HG03103 (cell line): ENCODE measurements around the gene ABLIM2.

Experiments used
- ATAC-seq: cut with Tn5 transposase; IDR thresholded peaks from one replicate; pipeline ENCODE4 v1.9.1; 2021; ENCODE audit warnings: low read depth; ENCODE audit not compliant: unreplicated experiment

ABLIM2 gene

DNA sequence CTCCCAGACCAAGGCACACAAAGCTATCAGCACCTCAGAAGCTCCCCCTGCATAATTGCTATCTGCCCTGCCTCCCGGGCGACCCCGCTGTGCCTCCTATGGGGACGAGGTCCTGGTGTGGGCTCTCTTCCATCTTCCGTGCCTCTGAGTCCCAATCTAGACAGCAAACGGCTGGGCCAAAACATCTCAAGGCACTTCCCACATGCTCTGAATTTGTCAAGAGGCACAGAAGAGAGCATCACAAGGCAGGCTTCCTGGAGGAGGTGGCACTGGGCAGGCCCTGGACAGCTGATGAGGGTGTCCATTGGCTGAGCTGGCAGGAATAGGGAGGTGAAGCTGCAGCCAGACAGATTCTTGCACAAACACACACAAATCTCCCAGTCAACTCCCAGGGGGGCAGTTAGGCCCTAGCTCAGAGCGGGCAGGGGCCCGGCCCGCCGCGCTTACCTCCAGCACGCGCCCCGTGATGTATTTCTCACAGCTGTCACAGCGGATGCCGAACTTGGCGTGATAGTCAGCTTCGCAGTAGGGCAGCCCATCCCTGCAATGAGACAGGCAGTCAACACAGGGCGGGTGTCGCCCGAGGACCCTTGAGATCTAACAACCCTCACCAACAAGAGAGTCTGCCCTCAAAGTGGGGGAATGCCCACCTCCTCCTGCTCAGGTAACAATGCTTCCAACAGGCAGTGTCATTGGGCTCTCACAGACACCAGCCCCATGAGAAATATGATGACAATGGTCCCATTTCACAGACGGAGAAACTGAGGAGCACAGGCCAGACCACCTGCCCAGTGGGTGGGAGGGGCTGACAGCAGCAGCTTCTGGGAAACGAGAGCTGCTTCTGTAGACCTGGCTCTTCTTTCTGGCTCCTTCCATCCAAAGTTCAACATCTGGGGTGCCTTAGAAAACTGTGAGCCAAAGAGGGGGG, 81.2 kb downstream of the ABLIM2 start:
- no peak for ATAC-seq

DNA sequence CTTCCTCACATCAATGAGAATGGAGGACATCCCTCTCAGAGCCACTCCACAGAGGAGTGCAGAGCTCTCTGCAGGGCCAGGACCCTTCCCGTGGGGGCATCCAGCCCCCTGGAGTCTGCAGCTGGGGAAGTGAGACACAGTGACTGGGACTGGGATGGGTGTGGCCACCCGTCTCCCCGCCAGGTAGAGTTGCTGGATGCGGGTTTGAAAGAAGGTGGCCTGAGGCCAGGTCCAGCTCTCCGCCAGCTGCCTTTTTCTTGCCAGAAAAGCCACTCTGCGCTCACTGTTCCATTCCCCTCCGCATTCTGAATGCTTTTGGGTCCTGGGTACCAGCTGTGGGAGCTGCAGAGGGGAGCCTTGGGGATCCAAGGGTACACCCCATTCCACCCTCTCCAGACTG, 82.6 kb downstream of the ABLIM2 start:
- ATAC-seq = no peak

DNA sequence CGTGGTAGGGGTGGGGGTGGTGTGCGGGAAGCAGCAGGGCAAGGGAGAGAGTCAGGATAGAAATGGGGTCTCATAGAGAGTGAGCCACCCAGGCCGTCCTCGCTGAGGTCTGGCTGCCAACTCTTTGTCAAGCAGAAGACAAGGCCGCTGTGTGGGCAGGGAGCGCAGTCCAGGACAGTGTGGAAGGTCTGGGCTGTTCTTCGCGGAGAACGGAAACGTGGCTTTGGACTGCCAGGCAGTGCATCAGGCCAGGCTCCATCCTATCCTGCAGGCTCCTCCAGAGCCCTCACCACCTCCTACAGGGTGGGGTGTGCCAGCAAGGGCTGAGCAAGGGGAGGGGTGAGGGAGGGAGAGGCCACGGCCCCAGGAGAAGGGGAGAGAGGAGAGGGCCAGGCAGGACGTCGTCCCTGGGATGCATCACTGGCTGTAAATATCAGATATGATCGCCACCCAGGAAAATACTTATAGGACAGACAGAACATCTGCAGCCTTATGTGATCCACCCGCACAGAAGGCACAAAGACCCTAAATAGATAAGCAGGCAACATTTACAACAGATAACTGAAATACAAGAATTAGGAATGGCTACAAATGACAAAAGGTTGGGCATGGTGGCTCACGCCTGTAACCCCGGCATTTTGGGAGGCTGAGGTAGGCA, 85.3 kb downstream of the ABLIM2 start:
- ATAC-seq = no peak

DNA sequence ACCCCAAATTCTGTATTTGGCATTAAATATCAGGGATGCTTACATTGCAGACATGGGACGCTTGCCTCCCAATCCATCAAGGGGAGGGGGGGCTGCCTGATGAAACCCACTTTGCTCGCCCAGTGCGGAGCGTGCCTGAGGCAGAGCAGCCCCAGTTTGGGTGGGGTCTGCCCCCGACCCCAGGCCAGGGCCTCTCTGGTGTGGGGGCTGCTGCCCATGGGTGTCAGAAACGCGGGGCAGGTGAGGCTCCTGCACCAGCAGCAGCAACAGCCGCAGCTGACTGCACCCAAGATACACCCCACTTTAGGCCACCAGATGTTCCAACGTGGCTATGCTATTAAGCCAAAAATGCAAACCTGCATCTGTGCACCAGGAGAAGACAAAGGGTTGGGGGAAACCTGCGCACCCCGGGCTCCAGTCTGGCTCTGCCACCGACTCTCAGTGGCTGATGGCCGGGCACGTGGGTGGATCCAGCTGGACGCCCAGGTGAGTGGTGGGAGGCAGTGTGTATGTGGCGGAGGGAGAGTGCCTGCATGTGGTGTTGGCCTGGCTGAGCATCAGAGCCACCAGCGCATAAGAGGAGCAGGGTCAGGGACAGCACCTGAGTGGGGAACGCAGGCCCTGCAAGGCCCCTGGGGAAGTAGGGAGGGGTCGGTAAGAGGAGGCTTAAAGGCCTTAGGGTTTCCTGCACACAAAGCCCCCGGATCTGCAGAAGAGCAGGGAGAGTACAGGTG, 86.2 kb downstream of the ABLIM2 start:
- ATAC-seq = no peak

DNA sequence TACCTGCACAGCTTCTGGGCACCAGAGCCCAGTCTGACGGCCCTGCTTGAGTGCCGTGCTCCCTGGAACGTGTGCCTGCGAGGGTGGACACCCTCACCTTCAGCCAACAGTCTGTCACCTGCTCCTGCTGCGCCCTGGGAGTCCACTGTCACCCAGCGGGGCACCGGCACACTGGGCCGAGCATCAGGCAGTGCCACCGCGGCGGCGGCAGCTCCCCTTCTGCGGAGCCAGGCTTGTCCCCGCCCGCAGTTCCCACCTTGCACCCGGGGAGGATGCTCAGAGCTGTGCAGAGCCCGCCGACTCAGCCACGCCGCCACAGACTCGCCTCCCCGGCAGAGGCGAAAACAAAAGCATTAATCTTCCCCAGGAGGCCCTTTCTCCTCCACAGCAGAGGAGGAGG, 86.8 kb downstream of the ABLIM2 start:
- ATAC-seq = no peak

DNA sequence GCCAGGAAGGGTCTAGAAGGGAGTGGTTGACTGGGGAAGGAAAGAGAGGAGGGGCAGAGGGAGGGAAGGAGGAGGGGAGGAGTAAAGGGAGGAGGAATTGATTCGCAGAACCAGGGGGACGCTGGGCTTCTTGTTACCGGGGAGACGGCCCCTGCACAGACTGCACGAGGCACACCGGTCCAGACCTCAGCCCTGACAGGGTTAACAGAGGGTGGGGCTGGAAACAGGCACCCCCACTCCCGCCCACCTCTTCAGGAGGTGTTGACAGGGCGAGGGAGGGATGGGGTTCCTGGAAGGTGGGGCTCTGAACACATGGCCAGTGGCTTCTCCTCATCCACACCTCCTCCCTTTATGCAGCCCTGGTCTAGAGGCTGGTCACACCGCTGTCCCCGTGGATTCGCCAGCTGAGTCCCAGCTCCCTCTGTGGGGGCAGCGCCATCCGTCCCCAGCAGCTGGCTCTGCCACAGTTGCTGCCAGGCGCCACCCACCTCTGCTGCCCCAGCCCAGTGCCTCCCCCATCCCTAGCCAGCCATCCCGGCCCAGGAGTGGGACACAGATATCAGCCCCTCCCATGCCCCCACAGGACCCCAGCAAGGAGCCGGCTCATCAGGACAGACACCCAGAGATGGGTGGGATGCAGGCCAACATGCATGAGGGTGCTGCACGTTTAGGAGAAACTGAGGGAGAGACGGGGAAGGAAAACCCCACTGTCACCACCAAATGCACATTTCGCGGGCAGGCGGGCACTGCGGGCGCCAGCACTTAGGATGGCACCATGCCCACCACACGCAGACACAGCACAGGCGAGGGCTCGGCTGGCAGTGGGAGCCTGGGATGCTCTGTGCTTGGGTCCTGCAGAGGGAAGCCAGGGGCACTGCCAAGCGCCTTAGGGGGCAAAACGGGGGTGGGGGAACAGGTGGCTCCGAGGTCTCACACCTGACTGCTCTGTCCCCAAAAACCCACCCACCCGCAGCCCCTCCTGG, 87.6 kb downstream of the ABLIM2 start:
- no peak for ATAC-seq

DNA sequence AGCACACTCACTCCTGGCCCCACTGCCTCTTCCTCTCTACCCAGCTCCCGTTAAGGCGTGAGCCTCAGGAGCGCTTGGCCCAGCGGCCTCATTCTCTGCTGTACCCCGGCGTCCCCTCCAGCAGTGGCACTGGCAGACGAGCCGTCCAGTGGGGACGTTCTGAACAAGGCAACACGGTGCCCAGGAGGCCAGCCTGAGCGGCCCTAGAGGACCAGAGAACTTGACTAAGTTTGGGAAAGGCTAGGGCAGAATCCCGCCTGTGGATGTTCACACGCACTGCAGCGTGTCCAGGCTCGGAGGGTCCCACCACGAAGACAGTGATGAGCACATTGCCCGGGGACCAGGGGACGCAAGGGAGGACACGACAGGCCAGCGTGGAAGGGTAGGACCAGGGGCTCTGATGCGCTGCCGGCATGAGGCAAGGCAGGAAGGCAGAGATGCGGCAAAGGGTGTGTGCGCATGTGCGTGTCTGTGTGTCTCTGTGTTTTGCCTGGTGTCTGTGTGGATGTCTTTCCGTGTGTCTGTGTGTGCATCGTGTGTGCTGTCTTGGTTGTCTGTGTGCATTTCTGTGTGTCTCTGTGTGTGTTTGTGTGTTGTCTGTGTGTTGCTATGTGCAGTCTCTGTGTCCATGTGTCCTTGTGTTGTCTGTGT, 89.4 kb downstream of the ABLIM2 start:
- no peak for ATAC-seq

DNA sequence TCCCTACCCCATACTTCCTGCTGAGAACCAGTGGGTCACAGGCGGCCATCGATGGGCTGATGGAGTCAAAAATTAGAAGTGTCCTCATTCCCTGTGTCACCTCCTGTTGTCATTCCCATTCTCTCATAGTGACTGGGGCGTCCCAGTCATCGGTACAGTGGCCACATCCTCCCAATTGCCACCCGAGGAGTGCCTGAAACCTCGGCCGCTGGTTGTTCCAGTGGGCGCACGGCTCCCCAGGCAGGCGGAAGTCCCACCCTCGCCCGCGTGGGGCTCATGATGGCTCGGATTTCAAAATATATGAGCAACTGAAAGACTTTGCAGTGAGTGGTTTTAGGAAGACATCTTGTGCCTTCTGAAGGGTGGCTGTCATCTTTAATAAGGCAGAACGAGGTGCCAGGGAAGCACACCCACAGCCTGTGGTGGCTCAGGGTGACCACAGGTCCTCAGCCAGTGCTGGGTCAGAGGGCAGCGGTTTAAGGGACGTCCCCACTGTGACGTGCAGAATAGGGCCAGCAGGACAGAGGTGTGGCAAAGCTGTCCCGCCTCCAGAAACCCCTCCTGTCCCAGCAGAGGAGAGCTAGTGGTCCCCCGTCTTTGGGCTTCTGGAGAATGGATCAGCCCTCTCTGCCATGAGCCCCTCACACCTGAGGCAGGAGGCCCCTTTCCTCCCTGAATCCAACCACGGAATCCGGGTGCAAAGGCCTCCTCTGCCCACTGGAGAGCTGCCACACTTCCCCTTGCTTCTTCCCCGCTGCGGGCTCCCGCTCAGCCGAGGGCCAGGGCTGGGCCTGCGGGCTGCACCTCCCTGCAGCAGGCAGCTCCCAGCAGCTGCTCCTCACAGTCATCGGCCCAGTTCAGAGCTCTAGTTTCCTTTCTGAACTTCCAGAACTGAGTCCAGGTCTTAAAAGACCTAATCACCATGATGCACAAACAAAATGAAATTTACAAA, 90.4 kb downstream of the ABLIM2 start:
- no peak for ATAC-seq

DNA sequence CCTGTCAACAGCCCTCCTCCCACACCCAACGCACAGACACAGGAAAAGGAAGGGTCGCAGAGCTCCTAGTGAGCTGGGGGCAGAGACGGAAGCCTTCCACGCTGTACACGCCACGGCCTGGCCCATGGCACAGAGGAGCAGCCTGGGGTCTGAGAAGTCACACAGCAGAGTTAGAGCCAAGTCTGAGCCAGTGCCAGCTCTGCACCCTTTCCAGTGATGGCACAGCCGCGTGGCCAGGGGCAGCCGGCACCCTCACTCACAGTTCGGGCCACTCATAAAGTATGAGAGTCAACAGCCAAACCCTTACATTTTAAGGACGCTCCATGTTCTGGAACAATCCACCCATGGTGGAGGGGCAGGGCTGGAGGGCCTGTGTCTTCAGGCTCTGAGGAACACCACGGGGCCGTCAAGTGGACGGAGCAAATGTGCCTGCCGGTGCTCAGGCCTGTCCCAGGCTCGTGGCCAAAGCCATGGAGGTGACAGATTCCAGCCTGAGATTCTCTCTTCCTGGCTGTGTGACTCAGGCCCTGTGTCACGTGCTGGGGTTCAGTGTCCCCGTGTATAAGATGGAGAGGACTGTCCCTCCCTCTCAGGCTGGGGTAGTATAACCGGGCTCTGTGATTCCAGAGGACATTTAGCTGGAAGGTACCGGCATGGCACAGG, 91.2 kb downstream of the ABLIM2 start:
- ATAC-seq = no peak

DNA sequence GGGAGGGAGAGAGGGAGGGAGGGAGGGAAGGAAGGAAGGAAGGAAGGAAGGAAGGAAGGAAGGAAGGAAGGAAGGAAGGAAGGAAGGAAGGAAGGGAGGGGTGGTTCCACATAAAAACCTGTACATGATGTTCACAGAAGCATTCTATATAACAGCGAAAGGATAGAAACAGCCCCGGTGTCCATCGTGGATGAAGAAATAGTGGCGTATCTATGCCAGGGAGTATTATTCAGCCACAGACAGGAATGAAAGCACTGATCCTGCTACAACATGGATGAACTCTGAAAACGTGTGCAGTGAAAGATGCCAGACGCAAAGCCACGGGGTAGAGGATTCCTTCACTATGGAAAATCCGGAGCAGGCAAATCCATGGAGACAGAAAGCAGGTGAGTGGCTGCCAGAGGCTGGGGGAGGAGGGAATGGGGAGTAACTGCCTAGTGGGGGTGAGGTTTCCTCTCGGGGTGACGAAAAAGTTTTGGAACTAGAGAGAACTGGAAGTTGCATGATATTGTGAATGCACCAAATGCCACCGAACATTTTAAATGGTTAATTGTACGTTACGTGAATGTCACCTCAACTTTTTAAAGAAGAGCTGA, 92.2 kb downstream of the ABLIM2 start:
- ATAC-seq = no peak

DNA sequence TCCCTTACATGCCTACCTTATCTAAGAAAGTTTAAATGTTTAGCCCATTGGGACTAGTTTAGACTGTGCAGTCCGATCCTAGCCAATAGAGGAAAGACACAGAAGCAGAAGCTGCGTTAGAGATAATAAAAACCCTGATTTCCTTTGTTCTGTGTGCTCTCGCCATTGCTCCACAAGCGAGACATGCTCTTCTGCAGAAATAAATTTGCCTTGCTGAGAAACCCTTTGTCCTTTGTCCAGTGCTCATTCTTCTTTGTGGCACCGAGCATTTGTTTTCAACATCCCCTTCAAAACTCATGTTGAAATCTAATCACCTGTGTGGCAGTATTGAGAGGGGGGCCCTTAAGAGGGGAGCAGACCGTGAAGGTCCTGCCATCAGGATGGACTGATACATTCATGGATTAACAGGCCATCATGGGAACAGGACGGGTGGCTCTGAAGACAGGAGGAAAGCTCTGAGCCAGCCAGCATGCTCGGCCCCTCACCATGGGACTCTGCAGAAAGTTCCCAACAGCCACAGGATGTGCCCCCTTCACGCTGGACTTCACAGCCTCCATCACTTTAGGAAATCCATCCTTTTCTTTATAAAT, 94.5 kb downstream of the ABLIM2 start:
- ATAC-seq = no peak

DNA sequence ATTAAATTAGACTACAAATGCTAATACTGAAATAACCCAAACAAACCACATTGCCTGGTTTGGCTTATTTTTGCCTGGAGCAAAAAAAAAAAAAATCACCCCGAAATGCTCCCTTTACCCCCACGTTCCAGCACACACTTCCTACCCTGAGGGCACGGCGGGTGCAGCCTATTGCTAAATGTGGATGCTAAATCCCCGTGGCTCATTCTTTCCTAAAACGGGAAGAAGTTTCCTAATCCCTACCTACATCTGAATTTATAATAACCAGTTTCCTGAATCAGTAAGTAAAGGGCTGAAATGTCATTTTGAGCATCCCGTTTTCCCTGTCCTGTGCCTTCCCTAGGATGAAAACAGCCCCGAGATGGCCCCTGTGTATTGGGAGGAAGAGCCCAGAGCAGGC, 97.0 kb downstream of the ABLIM2 start:
- ATAC-seq = no peak

DNA sequence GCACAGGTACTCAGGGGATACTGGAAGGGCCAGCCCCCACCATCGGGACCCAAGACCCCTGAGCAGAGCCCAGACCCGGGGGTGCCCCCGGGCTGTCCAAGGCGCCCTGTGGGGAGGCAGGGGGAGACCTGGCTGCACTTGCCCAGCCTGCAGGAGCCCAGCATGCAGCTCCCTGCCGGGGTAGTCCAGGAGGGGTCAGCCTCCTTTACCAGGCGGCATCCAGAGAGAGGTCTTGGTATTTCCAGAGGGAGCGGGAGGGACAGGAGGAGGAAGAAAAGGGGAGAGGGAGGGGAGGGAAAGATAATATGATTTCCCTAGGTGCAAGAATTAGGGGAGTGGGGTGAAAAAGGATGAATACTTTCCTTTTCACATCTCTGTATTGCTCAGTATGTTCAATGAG, 97.5 kb downstream of the ABLIM2 start:
- ATAC-seq = no peak

DNA sequence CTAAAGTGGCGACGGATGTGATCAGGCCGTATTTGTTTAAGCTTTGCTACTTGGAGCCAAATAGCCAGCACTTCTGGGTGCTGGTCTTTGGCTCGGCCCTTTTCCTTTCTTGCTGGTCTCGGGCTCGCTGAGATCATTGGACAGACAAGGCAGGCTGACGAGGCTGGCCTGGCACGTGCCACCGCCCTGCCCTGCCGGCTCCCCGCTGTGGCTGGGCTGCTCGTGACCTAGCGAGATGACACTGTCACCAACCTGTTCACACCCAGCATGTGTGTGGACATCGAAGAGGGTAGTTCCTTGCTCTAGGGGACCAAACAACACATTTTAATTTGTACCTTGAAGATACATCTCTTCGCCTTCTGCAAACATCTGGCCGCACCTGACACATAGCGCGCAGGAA, 98.0 kb downstream of the ABLIM2 start:
- ATAC-seq = no peak

DNA sequence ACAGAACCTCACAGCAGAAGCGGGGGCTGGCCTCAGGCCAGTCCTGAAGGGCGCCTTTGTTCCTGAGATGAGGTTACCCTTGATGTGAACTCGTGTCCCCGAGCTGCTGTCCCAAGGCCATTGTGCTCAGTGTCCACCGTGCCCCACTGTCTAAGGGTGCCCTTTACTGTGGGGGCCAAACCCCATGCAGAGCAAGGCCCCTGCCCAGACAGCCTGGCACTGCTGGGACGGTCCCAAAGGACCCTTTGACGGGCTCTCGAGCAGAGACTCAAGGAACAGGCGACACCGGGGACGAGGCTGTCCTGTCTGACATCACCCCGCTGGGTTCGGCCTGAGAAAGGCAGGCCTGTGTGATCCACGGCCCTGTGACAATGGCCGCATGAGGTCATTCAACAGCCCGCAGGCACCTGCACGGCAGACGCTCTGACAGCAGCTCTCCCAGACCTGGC, 100.6 kb downstream of the ABLIM2 start:
- no peak for ATAC-seq

DNA sequence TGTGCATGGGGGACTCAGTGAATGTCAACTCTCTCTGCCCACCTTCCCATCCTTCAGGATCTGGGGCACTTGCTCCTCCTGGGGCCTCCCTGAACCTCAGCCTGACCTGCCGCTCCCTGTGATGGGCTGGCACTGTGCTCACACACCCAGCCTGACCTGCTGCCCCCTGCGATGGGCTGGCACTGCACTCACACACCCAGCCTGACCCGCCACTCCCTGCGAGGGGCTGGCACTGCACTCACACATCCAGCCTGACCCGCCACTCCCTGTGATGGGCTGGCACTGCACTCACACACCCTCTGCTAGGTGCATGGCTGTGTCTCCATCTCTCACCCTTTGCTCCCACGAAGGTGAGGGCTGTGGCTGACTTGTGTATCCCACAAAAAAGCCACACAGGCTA, 103.4 kb downstream of the ABLIM2 start:
- ATAC-seq = no peak
